IMR-90 (cell line): ENCODE results near the gene PCYOX1L. TPM values are rescaled to one million over a fixed set of nuclear protein-coding genes. Genes with fewer than 3 reads are reported as not detected.

Experiments used
- ATAC-seq: fragments of 200-7000 bp; cut with Tn5 transposase; 2 replicates; pipeline ENCODE4 v1.9.1; 2020; ENCODE audit warnings: low read depth, mild to moderate bottlenecking, moderate library complexity
- BruUV-seq: library from RNA; stranded (reverse); fragments of 400-500 nt; replicated peaks from 2 replicates; lab custom pipeline; 2021; lab: Mats Ljungman, UMichigan
- CTCF ChIA-PET: fragments of 300-600 bp; formaldehyde crosslinking; extraction: SDS; loops from one replicate; lab custom pipeline; 2021; ENCODE audit warnings: antibody characterized with exemption; lab: Yijun Ruan, JAX
- POLR2A ChIA-PET: fragments of 300-600 bp; sonication (Branson Sonifier 250); formaldehyde crosslinking; loops from one replicate; lab custom pipeline; 2022; ENCODE audit warnings: antibody characterized with exemption; ENCODE audit not compliant: unreplicated experiment; lab: Charles Lee
- DNase-seq: peaks from one replicate; pipeline ENCODE4 v3.0.0; 2013
- H2AFZ ChIP-seq: replicated peaks from 2 replicates; pipeline ENCODE3; 2013; ENCODE audit warnings: low read length, mild to moderate bottlenecking; ENCODE audit not compliant: poor library complexity
- H2AK5ac ChIP-seq: 2 replicates; pipeline ENCODE4 v1.6.1; 2013; ENCODE audit warnings: low read depth, low read length, inconsistent platforms
- H2AK9ac ChIP-seq: replicated peaks from 2 replicates; pipeline ENCODE3; 2013; ENCODE audit warnings: mild to moderate bottlenecking, low read depth, low read length, moderate library complexity; ENCODE audit not compliant: poor library complexity
- H2BK120ac ChIP-seq: 2 replicates; pipeline ENCODE4 v1.6.1; 2013; ENCODE audit warnings: low read depth, low read length, inconsistent platforms
- H2BK15ac ChIP-seq: 3 replicates; pipeline ENCODE4 v1.6.1; 2013; ENCODE audit warnings: low read depth, low read length, inconsistent platforms
- H2BK20ac ChIP-seq: 2 replicates; pipeline ENCODE4 v1.6.1; 2013; ENCODE audit warnings: low read depth, mild to moderate bottlenecking, inconsistent platforms, low read length, moderate library complexity
- H2BK5ac ChIP-seq: 2 replicates; pipeline ENCODE4 v1.6.1; 2013; ENCODE audit warnings: mild to moderate bottlenecking, low read depth, low read length, inconsistent platforms; ENCODE audit not compliant: poor library complexity, severe bottlenecking
- H3K14ac ChIP-seq: replicated peaks from 2 replicates; pipeline ENCODE4 v1.6.1; 2013; ENCODE audit warnings: low read depth, low read length, inconsistent platforms
- H3K18ac ChIP-seq: 2 replicates; pipeline ENCODE4 v1.6.1; 2013; ENCODE audit warnings: low read depth, low read length, control low read depth
- H3K23ac ChIP-seq: 2 replicates; pipeline ENCODE4 v1.6.1; 2013; ENCODE audit warnings: low read depth, low read length, inconsistent platforms
- H3K27ac ChIP-seq: 2 replicates; pipeline ENCODE4 v1.5.1; 2013; ENCODE audit warnings: mild to moderate bottlenecking, control low read depth, low read length; ENCODE audit not compliant: insufficient read depth
- H3K27me3 ChIP-seq: 2 replicates; pipeline ENCODE4 v1.6.1; 2013; ENCODE audit warnings: low read length; ENCODE audit not compliant: control insufficient read depth, insufficient read depth
- H3K36me3 ChIP-seq: 2 replicates; pipeline ENCODE4 v1.6.1; 2013; ENCODE audit warnings: low read length, mixed read lengths; ENCODE audit not compliant: control insufficient read depth, insufficient read depth
- H3K4ac ChIP-seq: 2 replicates; pipeline ENCODE4 v1.6.1; 2013; ENCODE audit warnings: low read depth, low read length, inconsistent platforms
- H3K4me1 ChIP-seq: 2 replicates; pipeline ENCODE4 v1.6.1; 2013; ENCODE audit warnings: low read length, mixed read lengths; ENCODE audit not compliant: control insufficient read depth, insufficient read depth
- H3K4me2 ChIP-seq: 2 replicates; pipeline ENCODE4 v1.6.1; 2013; ENCODE audit warnings: low read depth, mild to moderate bottlenecking, control low read depth, low read length, moderate library complexity
- H3K4me3 ChIP-seq: 2 replicates; pipeline ENCODE4 v1.5.1; 2013; ENCODE audit warnings: low read depth, mild to moderate bottlenecking, control low read depth, low read length, moderate library complexity; ENCODE audit not compliant: insufficient read depth
- H3K56ac ChIP-seq: 2 replicates; pipeline ENCODE4 v1.6.1; 2013; ENCODE audit warnings: low read length, inconsistent platforms; ENCODE audit not compliant: insufficient read depth; ENCODE audit errors: extremely low read depth
- H3K79me1 ChIP-seq, 2 experiments: 2 replicates each; pipeline ENCODE4 v1.6.1; 2013; ENCODE audit warnings: low read length in 2 of 2, inconsistent platforms in 1 of 2, low read depth in 1 of 2
- H3K9ac ChIP-seq: 2 replicates; pipeline ENCODE4 v1.6.1; 2013; ENCODE audit warnings: low read depth, low read length, control low read depth
- H3K9me1 ChIP-seq: 2 replicates; pipeline ENCODE4 v1.6.1; 2013; ENCODE audit warnings: low read length, inconsistent platforms; ENCODE audit not compliant: insufficient read depth
- H3K9me3 ChIP-seq: 2 replicates; pipeline ENCODE4 v1.6.1; 2013; ENCODE audit warnings: low read length; ENCODE audit not compliant: control insufficient read depth, insufficient read depth
- H4K20me1 ChIP-seq: 2 replicates; pipeline ENCODE4 v1.6.1; 2013; ENCODE audit warnings: low read length, inconsistent platforms; ENCODE audit not compliant: insufficient read depth
- H4K5ac ChIP-seq: 2 replicates; pipeline ENCODE4 v1.6.1; 2013; ENCODE audit warnings: mild to moderate bottlenecking, low read depth, low read length, control low read depth
- H4K8ac ChIP-seq, 2 experiments: 2 replicates each; pipeline ENCODE4 v1.6.1; 2013; ENCODE audit warnings: low read depth in 2 of 2, low read length in 2 of 2, control low read depth in 1 of 2, inconsistent platforms in 1 of 2
- H4K91ac ChIP-seq: 2 replicates; pipeline ENCODE4 v1.6.1; 2013; ENCODE audit warnings: low read depth, low read length, inconsistent platforms; ENCODE audit not compliant: insufficient read depth
- CEBPB ChIP-seq: IDR thresholded peaks from 2 replicates; pipeline ENCODE4 v1.6.1; 2012; ENCODE audit warnings: low read depth, low read length, improper control_type of control experiment
- CHD1 ChIP-seq: IDR thresholded peaks from 2 replicates; pipeline ENCODE4 v1.6.1; 2012; ENCODE audit warnings: low read depth, low read length, improper control_type of control experiment
- CTCF ChIP-seq: conservative IDR thresholded peaks from 2 replicates; pipeline ENCODE4 v1.5.1; 2012; ENCODE audit warnings: mild to moderate bottlenecking, low read depth, low read length, improper control_type of control experiment
- MAZ ChIP-seq: IDR thresholded peaks from 2 replicates; pipeline ENCODE4 v1.6.1; 2012; ENCODE audit warnings: low read depth, mild to moderate bottlenecking, low read length, improper control_type of control experiment, moderate library complexity, borderline replicate concordance
- NFE2L2 ChIP-seq: fragments of 150-350 bp; IDR thresholded peaks from 2 replicates; pipeline ENCODE4 v1.6.1; 2016; ENCODE audit warnings: low read depth, mild to moderate bottlenecking, low read length
- POLR2A ChIP-seq: IDR thresholded peaks from 2 replicates; pipeline ENCODE4 v1.6.1; 2012; ENCODE audit warnings: mild to moderate bottlenecking, low read depth, low read length
- RAD21 ChIP-seq: IDR thresholded peaks from 2 replicates; pipeline ENCODE4 v1.6.1; 2012; ENCODE audit warnings: low read length, improper control_type of control experiment
- SMC3 ChIP-seq: fragments of 150-350 bp; IDR thresholded peaks from 2 replicates; pipeline ENCODE4 v1.6.1; 2016; ENCODE audit warnings: low read depth, mild to moderate bottlenecking, antibody characterized with exemption, low read length, moderate library complexity
- USF2 ChIP-seq: fragments of 150-350 bp; IDR thresholded peaks from 2 replicates; pipeline ENCODE4 v1.6.1; 2017; ENCODE audit warnings: mild to moderate bottlenecking, antibody characterized with exemption, low read length, low read depth
- WGBS, 2 experiments: methylation state at CpG; one replicate each; pipeline versions ENCODE4 v1.1.5 to v1.1.7; 2013; ENCODE audit warnings: missing lambda C conversion rate in 2 of 2; ENCODE audit not compliant: insufficient read length in 1 of 2; ENCODE audit errors: extremely low coverage in 2 of 2; 5-methylcytosine and 5-hydroxymethylcytosine counted together
- dilution Hi-C: fragments of 300-500 bp; cut with HindIII; formaldehyde crosslinking; loops from one replicate; pipeline ENCODE4 v1.14.3; 2018; ENCODE audit warnings: low sequenced_read_pairs; ENCODE audit not compliant: unreplicated experiment
- in situ Hi-C: fragments of 300-500 bp; cut with MboI; formaldehyde crosslinking; loops from 3 replicates; pipeline ENCODE4 v1.14.3; 2019; ENCODE audit warnings: low sequenced_read_pairs, inconsistent platforms, mixed read lengths
- intact Hi-C: fragments of 100-400 bp; cut with micrococcal nuclease; formaldehyde crosslinking; loops from 2 replicates; pipeline ENCODE4 v1.10.0; 2022
- polyA plus RNA-seq, 3 experiments: library from polyadenylated mRNA; depleted of rRNA; stranded (reverse); fragments of >200 nt; gene quantifications; 2 replicates each; pipeline ENCODE4 v1.2.3, GENCODE V29; 2012; ENCODE audit warnings: low replicate concordance in 1 of 3
- total RNA-seq: library from RNA; depleted of rRNA; stranded (reverse); fragments of >200 nt; gene quantifications from 2 replicates; pipeline ENCODE4 v1.2.3, GENCODE V29; 2012

The PCYOX1L gene
- total and polyA plus RNA-seq, 2 of the 4 experiments (the other 2 are of a cell fraction) = 7.0 to 14.3 TPM

- Histone ChIP-seq H3K4me3 (no peak overlapping the region), H4K91ac (no peak overlapping the region), H3K14ac (no peak overlapping the region), H2BK15ac (no peak overlapping the region), H3K79me1 (peaks cover 7 to 19% of the 10 kb centered on the region in 2 experiments), H3K36me3 (peaks cover 18% of the 10 kb centered on the region), H2AFZ (no peak overlapping the region), H4K5ac (no peak overlapping the region), H3K4me2 (no peak overlapping the region), H3K4me1 (no peaks in the 10 kb centered on the region), H2BK20ac (no peak overlapping the region), H3K27me3 (no peaks in the 10 kb centered on the region), H3K4ac (no peak overlapping the region), H4K20me1 (peaks cover 3% of the 10 kb centered on the region; the same call in 1 of the 2 replicates), H2BK5ac (no peak overlapping the region), H3K18ac (no peak overlapping the region), H3K9ac (no peak overlapping the region), H2AK5ac (no peak overlapping the region), H3K56ac (no peak overlapping the region), H3K9me1 (peaks cover 7% of the 10 kb centered on the region), H2AK9ac (no peak overlapping the region), H4K8ac (no peak overlapping the region), H3K23ac (no peak overlapping the region), H3K9me3 (no peaks in the 10 kb centered on the region), H2BK120ac (no peak overlapping the region), H3K27ac (no peak overlapping the region)
- TF ChIP-seq CTCF (no peak), MAZ (no peak), CEBPB (no peak), SMC3 (no peak), RAD21 (no peak), NFE2L2 (no peak), CHD1 (no peak), USF2 (no peak), POLR2A (no peak)
- no CpG with 5 or more reads among the region's 1 CpG for WGBS, 2 experiments
- ChIA-PET POLR2A (no interaction called here), CTCF (no interaction called here)
- in situ Hi-C loops = no loop called here
- ATAC-seq (no peak), DNase-seq (no peak)
- dilution Hi-C loops = no loop called here
- intact Hi-C loops = no loop called here
- no TSS peak for BruUV-seq
These were observed 2.2 kb upstream of the PCYOX1L start for GRCh38 chr5:149355688-149356087.
